SK-N-DZ (cell line): Measurements from ENCODE around the gene MAP3K20.
"Not testable (repeated sequence)": the region's sequence is repeated elsewhere in the genome, so short reads cannot be mapped to it uniquely, and the experiment has no call there.

Experiments
- DNase-seq: peaks from one replicate; pipeline ENCODE4 v3.0.0-alpha.2; 2015; ENCODE audit warnings: low spot score

Gene MAP3K20

DNA sequence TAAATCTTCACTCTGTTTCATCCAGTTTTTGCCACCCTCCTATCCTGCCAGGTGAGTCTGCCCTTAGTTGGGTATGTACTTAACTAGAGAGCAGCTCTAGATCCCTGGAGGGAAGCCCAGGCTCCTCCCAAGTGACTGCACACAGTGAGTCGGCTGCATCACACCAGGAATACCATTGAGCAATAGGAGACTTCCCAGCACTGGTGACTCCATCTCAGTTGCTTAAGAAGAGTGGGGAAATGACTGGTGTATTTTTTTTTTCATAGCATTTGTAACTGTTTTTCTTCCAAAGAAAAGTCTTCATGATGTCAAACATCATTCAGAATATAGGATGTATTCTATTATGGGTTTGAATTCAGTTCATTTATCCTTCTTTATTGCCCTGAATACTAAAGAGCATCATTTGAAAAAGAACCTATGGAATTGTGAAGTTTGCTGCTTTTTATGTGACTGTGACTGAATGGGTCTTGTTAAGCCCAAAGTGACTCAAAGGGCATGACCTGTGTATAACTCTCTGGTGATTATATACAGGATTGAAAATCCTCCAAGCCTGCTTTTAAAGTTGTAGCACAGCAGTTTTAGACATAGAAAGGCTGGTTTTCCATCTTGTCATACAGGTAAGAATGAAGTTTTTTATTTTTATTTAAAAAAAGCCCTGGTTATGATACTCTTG lies 84.3 kb downstream of the MAP3K20 start:
- DNase-seq: no peak

DNA sequence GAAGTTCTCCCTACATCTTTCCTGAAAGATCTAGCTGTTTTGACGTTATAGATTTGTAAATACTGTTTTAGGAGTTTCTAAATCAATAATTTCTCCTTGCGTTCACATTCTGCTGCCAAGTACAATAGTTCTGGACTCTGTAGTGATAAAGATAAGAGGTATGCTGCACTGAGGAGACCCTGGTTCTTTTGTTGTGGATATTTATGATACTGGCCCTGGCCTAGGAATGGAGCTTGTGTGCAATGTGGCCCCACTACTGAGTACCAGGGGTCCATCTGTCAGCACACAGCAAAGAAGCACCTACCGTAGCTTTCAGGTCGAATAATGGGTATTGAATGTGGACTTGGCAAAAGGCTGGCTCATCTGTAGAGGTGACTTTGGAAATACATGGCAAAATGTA lies 85.0 kb downstream of the MAP3K20 start:
- DNase-seq: no peak

DNA sequence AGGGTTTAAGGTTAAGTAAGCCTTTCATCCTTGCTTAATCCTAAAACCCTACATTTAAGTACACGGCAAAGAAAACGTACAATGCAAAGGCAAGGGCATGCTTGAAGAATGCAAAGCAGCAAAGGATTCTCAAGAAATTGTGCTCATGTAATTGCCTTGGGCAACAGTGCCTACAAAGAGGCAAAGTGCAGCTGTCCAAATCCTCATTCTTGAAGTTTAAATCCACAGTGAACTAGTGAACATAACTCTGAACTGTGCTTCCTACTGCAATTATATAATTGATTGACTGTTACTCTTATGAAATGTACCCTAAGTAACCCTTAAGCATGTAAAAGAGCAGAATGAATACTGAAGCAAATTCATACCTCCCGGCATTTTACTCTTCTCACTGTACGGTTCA lies 85.4 kb downstream of the MAP3K20 start:
- no peak for DNase-seq

DNA sequence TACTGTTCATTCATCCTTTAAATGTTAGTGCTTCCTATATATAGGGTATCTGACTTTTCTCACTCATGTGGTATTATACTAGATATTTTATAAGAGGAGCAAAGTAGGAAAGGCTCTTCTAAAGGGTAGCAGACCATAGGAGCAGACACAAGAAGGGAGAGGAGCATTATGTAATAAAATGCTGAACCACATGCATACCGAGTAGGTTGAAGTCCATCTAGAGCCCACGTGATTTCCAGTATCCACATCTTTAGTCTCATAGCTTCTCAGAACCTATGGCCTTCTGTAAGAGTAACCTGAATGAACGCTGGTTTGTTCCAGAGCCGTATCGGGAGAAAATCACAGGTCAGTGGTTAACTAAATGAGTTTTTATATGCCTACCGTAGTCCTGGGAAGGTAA lies 85.9 kb downstream of the MAP3K20 start:
- no peak for DNase-seq

DNA sequence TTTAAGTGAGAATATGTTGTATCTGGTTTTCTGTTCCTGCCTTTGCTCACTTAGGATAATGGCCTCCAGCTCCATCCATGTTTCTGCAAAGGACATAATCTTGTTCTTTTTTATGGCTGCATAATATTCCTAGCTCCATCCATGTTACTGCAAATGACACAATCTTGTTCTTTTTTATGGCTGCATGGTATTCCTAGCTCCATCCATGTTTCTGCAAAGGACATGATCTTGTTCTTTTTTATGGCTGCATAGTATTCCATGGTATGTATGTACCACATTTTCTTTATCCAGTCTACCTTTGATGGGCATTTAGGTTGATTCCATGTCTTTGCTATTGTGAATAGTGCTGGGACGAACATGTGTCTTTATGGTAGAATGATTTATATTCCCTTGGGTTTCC lies 87.7 kb downstream of the MAP3K20 start:
- not testable (repeated sequence) for DNase-seq

DNA sequence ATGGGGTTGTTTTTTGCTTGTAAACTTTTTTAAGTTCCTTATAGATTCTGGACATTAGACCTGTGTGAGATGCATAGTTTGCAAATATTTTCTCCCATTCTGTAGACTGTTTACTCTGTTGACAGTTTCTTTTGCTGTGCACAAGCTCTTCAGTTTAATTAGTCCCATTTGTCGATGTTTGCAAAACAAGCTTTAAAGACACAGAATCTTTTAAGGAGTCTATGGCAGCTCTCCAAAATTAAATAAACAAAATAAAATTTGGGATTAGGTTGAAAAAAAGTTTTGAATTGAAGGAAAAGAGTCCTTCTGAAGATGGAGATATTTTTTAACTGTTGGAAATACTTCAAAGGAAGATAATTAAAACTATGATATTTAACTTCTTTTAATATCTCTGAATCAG lies 88.8 kb downstream of the MAP3K20 start:
- no peak for DNase-seq

DNA sequence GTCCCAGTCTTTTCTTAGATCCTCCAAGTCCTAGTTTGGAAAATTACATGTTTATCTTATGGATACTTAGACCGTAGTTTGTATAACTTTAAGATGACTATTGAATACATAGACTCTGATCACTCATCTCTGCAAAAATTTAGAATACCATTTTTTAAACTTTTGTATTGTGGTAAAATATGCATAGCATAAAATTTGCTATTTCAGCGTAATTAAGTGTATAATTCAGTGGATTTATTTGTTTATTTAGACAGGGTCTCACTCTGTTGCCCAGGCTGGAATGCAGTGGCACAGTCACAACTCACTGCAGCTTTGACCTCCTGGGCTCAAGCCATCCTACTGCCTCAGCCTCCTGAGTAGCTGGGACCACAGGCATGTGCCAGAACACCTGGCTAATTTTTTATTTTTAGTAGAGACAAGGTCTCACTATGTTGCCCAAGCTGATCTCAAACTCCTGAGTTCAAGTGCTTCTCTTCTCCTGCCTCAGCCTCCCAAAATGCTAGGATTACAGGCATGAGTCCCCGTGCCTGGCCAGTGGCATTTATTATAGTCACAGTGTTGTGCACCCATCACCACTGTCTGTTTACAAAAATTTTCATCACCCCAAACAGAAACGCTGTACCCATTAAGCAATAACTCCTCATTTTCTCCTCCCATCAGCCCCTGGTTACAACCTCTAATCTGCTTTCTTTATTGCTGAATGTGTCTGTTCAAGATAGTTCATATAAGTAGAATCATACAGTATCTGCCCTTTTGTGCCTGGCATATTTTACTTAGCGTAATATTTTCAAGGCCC lies 90.0 kb downstream of the MAP3K20 start:
- no peak for DNase-seq

DNA sequence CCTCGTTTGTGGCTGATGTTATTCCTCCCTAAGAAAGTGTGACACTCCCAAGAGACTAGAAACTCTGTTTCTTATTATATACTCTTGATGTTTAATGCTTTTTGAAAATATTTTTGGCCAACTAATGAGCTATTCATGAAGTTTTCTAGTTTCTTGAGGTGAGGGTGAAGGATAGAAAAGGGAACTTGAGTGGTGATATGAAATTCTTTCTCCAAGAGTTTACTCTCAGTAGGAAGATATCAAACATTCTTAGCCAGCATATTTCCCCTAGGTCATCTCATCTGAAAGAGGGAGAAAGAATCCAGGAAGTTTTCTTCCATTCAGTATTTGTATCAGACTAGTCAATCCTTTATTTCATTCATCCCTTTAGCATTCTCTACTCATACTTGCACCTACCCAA lies 95.7 kb downstream of the MAP3K20 start:
- no peak for DNase-seq

DNA sequence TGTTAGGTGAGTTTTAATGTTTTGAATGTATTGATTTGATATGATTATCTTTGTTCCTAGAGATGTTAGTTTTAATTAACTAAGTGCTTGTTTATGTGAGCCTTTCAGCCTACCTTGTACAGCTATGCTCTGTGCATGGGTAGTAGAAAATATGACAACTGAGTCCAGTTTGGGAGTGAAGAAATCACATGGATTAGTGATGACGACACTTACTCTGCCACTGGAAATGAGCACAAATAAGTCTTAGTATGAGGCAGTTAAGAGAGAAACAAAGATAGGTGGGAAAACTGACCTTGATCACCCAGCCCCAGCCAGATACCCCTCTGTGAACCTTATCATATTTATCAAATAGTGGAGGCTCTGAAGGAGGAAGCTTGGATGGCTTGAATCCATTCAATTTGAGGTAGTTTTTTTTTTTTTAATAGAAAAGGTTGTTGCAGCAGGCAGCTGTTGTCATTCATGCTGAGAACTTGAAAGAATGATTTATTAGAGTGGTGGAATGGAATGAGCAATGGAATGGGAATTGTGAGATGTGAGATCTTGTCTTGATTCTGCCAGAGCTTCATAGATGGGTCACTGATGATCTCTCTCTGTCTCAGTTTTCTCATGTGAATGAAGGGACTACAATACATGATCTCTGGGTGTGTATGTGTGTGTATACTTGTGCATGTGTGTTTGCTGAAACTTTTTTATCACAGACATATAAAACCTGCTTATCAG lies 96.4 kb downstream of the MAP3K20 start:
- no peak for DNase-seq

DNA sequence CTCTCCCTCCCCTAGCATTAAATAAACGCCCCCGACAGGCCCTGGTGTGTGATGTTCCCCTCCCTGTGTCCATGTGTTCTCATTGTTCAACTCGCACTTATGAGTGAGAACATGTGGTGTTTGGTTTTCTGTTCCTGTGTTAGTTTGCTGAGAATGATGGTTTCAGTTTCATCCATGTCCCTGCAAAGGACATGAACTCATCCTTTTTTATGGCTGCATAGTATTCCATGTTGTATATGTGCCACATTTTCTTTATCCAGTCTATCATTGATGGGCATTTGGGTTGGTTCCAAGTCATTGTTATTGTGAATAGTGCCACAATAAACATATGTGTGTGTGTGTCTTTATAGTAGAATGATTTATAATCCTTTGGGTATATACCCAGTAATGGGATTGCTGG lies 98.7 kb downstream of the MAP3K20 start:
- DNase-seq: not testable (repeated sequence)

DNA sequence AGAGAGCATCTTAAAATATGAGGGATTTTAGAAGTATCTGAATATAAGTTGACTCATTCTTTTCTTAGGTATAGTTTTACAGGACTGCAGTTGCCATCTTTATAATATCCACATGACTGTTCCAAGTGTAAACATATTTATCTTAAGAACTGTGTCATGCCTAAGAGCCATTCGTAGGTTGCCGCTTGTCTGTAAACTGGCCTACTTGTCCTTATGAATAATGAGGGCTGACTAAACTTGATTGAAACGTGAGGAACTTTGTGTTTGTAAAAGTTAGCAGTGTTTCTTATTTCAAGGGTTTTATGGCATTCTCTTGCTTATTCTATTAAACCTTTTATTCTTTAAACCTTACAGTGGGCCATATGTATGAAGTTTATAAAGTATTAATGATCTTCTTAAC lies 99.6 kb downstream of the MAP3K20 start:
- no peak for DNase-seq

DNA sequence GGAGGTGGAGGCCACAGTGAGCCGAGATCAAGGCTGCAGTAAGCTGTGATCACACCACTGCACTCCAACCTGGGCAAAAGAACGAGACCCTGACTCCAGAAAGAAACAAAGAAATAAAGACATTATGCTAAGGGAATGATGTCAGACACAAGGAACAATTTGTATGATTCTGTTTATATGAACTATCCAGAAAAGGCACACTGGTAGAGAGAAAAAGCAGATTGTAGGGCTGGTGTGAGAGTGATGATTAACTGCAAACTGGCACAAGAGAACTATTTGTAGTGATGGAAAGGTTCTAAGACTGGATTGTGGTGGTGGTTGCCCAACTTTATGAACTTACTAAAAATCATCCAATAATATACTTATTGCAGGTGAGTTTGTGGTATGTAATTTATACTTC lies 106.3 kb downstream of the MAP3K20 start:
- DNase-seq: no peak

DNA sequence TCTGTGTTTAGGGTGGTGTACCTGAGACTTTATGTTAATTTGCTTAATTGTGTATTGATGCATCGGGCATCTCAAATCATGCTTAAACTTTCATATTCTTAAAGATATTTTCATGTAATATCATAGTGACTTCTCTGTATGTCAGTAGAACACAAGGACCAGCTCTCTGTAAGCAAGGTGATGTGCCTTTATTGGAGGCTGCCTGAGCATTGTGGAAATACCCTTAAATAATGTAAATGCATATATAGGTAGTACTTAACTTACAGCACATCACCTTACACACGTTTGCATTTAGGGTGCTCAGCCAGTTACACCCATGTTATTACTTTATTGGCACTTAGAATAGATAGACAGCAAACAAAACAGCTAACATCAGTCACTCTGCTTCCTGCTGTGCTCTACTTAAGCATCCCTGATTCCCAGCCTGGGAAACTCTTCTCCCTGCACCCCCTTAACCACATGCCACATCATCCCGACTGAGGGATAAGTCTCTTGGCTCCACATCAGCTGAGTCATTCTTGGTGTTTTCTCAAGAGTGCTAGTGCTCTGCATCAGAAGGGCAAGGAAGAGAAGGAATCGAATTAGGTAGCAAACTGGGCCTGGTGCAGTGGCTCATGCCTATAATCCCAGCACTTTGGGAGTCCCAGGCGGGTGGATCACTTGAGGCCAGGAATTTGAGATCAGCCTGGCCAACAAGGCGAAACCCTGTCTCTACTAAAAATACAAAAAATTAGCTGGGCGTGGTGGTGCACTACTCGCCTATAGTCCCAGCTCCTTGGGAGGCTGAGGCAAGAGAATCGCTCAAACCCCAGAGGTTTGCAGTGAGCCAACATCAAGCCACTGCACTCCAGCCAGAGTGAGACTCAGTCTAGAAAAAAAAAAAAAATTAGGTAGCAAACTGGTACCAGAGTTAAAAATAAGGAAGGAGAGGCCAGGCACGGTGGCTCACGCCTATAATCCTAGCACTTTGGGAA lies 108.7 kb downstream of the MAP3K20 start:
- no peak for DNase-seq

DNA sequence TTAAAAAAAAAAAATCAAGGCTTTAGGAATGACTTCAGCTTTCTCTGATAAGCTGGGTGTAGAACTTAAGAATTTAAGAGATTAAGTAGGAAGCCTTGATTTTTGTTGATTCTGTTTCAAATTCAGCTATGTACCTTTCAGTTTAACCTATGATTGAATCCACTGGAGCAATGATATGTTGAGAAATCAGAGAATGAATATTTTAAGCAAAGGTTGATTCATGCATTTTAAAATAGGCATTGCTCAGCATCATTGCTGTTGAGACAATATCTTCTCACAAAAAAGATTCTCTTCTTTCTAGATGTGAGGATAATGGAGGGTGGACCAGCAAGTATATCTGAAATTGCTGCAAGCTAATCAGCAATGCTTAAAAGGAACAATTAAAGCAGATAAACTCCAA lies 109.8 kb downstream of the MAP3K20 start:
- DNase-seq: no peak

DNA sequence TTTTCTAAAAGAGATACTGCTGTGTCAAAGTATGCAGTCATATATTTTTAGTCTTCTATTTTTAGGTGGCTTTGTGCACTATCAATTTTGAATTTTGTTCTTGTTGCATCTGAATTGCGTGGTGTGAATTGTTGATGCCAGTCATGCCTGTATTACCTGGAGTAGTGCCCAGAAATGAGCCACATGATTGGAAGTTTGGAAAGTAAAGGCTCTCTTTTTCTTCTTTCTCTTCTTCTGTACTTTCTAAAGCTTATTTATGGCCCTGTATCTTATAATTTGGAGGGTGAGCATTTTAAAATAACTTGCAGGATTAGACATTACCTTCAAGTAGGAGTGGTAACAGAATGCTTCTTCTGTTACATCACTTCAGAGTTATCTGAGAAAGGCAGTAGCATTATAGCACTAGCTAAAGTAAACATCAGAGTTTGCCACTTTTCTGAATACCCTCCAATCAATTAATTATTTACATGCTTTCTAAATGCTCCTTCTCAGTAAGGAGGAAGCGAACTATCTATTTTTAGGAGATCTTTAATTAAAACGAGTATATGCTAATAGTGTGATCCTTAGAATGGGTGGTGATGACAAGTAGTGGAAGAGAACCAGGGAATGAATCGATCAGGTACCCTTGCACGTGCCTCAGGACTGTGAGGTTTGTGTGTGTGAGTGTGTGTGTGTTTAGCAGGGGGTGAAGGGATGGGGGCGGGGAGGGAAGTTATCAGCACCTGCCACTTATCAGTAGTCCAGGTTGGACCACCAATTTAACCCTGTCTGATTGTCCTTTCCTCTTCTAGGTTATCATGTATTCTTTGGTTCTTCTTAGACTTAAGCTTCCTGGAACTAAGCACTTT lies 112.5 kb downstream of the MAP3K20 start:
- DNase-seq: no peak

DNA sequence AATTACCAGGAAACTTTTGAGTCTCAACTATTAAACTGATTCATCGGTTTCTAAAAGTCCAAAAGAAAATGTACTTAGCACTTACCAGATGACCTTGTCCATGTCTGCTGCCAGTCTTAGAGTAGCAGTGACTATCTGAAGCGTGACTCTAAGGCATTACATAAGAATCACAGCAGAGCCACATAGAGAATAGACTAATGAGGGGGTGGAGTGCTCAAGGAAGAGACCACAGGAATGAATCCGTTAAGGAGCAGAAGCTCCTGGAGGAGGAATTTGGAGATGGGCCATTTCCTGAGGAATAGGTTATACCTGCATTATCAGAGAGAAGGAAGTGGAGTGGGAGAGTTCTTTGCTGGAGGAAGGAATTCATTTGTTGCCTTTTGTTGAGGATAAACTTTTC lies 116.0 kb downstream of the MAP3K20 start:
- no peak for DNase-seq

DNA sequence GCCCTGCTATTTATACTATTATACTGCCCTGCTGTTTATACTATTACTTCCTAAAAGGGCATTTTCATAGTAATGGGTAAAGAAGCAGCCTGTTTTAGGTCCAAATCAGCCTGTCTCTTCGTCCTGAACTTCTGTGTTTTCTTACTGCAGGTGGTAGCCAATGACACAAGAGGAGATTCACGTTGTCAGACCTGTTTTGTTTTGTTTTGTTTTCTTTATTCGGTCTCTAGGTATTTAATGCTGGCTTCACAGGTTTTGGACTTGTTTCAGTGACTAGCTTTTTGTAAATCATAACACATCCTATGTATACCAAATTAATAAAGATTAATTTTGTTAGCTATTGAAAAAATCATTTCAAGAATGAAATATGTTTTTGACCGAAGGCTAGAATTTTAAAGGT lies 116.4 kb downstream of the MAP3K20 start:
- DNase-seq: no peak

DNA sequence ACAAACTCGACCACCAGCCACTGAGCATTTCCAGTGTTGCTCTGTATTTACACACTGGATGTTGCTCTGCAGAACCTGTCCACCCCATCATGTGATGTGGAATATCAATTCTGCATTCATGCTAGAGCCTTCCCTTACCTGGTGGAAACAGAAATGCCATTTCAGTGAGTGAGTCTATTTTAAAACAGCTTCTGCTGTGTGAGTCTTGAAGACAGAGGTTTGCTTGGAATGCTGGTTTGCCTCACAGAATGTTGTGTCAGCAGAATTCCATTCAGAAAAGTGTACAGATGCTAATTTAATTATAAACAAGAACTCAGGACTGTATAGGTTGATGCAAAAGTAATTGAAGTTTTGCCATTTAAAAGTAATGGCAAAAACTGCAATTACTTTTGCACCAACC lies 118.3 kb downstream of the MAP3K20 start:
- no peak for DNase-seq

DNA sequence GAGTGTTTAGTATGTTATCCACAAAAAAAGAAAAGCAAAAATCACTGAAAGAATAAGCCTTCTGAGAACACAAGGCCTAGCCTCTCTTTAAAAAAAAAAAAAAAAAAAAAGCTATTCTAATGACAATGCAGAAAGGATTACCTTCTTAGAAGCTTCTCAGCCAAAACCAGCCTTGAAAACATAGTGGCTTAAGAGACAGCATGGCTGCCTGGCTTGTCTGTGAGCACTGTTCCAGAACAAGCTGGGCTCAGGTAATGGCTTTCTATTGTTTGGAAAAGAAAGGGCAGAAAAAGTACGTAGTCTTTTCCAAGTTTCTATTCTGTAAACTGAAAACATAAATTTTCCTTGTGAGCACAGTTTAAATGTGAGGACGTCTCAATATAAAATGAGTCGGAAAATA lies 119.5 kb downstream of the MAP3K20 start:
- DNase-seq: no peak

DNA sequence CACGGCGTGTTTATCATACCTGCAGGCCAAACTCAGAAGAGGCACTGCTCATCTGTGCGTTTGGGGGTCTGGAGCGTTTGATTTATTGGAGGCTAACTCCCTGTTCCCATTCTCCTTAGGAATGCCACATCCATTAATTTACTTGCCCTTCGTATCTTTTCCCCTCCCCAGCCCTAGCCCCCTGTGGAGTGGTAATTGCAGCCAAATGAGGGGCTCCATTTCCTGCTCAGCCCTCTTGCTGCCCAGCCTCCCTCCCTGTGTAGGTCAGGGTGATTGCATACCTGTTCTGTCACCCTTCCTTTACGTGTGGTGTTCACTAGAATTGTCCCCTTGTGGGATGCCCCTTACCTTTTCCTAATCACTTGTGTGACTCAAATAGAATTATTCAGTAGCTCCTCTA lies 120.4 kb downstream of the MAP3K20 start:
- DNase-seq: no peak

DNA sequence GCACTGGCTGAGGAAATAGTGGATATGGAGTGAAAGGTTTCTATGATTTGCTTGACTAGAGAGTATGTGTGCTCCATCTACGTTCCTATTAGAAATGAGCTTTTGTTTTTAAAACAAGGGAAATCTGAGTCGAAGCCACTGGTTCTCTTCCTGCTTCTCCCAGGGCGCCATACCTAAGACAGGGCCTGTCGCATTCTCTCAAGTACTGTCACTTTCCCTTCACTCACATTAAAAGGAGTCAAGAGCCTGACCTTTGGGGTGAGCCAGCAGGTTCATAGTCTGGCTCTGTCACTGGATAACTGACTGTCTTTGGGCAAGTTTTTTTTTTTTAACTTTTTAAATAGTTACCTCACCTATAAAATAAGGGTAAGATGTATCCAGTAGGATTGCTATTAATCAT lies 121.0 kb downstream of the MAP3K20 start:
- no peak for DNase-seq
